Activated CD4-positive, alpha-beta T cell treated with anti-CD3 and anti-CD28 coated beads, Interleukin-10, Interleukin-2, amounts not matched to agents 100 ng/mL and 50 ng/mL, durations not matched to agents 16 hours and 8 hours (primary cell): Measurements from ENCODE around the gene PRDM16.

Experiments
- DNase-seq: peaks from one replicate; pipeline ENCODE4 v3.0.0-alpha.2; 2020

PRDM16 gene

GRCh38 chr1:3330771-3331245 is 261.8 kb downstream of the PRDM16 start:
- no peak for DNase-seq

GRCh38 chr1:3331564-3331963 is 262.6 kb downstream of the PRDM16 start:
- DNase-seq: no peak

- DNase-seq: no peak
Measured at GRCh38 chr1:3332043-3332442, 263.0 kb downstream of the PRDM16 start.

- DNase-seq: no peak
Measured at GRCh38 chr1:3332662-3333061, 263.7 kb downstream of the PRDM16 start.

DNA sequence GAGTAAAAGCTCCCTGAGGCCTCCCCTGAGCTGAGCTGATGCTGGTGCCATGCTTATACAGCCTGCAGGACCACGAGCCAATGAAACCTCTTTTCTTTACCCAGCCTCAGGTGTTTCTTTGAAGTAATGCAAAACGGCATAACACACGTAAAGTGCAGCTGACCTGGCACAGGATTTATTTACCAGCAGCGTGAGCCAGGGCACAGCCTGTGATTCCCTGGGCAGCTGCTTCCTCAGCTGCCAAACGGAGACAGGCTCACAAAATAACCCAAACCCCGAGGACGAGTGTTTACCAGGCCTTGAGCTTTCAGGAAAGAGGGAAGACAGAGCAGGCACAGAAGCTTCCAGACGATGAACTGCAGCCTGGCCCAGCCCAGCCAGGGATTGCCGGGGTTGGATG is 264.9 kb downstream of the PRDM16 start:
- DNase-seq: no peak

DNA sequence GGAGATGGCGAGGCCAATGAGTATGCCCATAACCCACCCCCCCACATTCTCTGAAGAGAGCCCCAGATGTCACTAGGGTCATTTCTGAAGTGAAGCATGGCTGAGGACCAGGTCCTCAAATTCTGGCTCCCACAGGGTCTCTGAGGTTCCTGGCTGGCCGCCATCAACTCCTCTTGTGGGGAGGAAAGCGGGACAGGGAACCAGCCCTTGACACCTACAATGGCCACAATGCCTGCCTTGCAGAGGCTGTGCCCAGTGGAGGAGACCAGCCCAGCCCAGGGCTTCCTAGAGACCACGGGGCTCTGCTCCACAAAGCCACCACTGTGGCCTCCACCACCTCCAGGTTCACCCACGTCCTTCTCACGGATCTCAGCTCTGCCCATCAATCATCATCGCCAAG is 265.4 kb downstream of the PRDM16 start:
- DNase-seq: no peak

GRCh38 chr1:3335754-3336640 is 267.0 kb downstream of the PRDM16 start:
- no peak for DNase-seq

GRCh38 chr1:3336641-3337630 is 267.9 kb downstream of the PRDM16 start:
- no peak for DNase-seq

DNA sequence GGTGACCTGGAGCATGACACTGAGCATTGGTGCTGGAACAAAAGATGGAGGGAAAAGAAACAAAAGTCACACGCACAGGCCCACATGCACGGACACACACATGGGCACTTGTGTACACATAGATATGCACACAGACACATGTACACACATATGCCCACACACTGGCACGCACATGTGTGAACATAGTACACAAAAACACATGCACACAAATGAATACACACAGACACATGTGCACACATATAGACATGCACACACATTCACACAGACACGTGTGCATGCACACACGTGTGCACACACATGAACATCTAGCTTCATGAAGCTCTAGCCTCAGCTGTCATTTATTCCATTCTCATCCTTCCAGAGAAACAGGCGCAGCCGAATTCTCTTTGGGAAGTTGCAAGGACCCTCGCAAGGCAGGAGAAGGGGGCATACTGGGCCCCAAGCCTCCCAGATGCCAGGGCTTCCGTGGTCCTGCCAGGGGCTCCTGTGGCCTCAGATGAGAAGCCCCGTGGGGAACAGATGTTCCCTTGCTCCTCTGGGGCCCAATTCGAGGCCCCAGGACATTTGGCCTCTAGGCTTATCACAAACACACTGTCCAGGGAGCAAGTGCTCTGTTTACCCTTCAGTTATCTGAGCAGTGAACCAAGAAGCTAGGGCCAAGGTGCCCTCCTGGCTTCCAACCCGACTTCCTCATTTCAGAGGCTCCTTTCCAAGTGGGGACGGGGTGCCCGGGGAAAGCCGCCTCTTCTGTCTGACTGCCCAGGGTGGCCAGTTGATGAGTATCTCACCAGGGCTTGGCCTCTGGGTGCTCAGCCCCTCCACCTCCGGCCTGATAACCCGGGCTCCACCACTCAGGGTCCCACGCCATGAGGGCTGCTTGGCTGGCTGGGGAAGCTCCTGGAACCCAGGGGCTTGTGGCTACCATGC is 269.1 kb downstream of the PRDM16 start:
- DNase-seq: no peak

DNA sequence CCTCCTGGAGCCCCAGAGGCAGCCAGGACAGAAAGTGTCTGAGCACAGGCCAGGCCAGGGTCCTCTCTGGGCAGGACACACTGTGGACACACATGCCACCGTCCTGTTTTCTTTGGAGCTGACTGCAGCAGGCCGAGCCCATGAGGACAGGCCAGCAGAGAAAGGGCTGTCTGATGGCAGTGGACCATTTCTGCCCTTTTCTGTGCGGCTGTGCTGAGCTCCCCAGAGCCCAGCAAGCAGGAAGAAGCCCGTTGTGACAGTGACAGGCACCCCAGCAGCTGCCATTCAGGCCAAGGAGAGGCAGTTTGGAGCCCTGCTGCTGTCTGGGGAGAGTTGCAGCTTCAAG is 269.7 kb downstream of the PRDM16 start:
- DNase-seq: no peak

GRCh38 chr1:3339856-3340255 is 270.9 kb downstream of the PRDM16 start:
- no peak for DNase-seq

DNA sequence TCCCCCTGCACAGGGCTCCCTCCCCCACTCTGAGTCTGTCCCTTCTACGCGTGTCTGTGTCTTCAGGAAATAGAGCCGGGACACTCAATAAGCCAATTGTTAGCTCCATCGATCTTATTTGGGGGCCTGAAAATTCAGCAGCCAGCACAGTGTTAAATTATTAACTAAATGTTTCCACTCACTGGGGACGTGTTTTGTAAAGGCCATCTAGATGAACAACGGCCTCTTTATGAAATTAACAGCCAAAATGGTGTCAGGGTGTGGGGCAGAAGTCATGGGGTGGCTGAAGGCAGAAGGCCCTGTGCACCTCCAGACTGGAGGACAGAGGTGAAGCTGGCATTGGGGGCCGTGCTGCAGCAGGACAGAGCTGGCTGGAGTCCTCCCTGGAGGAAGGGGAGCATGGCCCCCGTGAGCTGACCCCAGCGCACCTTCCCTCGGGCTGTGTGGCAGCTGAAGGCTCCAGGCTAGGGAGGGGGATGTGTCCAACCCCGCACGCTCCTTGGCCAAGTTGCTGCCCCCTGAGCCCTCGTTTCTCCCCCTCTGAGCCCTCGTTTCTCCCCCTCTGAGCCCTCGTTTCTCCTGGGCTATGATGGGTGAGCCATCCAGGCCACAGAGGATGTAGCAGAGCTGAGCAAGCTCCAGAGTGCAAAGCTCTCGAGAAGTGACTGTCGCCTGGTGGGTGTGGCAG is 271.7 kb downstream of the PRDM16 start:
- DNase-seq: no peak

GRCh38 chr1:3341236-3341994 is 272.4 kb downstream of the PRDM16 start:
- DNase-seq: no peak

DNA sequence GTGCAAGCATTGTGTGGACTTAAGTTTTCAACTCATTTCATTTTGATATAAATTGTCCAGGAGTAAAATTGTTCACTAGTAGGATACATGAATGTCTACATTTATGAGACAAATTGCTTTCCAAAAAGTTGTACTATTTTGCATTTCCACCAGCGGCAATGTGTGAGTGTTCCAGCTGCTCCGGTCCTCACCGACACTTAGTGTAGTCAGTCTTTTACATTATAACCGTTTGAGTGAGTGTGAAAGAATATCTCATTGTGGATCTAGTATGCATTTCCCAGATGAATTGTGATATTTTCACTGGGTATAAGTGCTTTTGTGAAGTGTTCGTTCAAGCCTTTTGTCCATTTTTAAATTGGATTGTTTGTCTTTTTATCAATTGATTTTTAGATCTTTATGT is 274.0 kb downstream of the PRDM16 start:
- DNase-seq: no peak

DNA sequence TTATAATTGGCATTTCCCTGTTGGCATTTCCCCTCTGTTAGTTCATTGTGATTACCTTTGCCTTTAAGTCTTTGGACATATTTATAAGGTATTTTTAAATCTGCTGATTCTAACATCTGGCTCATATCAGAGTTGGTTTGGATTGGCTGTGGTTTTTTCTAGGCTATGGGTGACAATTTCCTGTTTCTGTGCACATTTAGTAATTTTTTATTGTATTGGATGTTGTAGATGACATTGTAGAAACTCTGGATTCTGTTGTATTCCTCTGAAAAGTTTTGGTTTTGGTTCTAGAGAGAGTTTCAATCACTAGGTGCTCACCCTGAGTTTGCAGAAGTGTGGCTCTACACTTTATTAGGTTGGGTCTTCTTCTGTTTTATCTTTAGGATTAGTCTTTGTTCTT is 275.4 kb downstream of the PRDM16 start:
- DNase-seq: no peak

DNA sequence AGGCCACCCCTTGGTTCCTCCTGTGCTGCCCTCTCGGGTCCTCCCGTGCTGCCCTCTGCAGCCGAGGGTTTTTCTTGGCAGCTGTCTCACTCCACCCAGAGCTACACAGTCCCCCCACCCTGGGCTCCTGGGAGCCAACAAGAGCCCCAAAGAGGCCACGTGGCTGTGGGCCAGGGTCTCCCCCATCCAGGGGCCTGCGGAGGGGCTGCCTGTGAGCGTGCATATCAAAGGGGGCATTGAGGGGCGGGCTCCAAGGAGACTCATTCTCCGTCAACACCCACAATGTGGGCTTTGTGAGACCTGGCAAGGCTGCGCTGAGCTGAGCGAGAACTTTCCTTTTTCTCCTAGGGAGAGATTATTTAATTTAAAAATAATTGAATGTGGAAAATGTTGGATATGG is 276.8 kb downstream of the PRDM16 start:
- no peak for DNase-seq

DNA sequence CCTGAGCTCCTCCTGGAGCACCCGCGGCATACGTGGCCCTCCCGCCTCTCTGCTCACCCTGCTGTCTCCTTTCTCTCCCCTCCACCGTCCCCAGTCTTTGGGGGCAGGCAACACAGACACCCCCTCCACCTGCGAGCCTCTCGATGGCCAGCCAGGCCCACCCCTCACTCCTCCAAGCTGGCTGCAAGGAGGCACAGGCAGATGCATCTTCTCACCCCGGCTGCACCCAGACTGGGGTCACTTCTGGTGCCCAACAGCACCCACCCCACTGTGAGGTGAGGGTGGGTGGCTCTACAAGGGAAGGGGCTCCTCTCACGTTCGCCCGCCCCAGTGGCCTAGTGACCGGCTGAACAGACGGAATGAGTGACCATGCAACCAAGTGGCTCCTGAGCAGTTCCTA is 277.5 kb downstream of the PRDM16 start:
- no peak for DNase-seq

GRCh38 chr1:3347257-3348020 is 278.4 kb downstream of the PRDM16 start:
- no peak for DNase-seq

DNA sequence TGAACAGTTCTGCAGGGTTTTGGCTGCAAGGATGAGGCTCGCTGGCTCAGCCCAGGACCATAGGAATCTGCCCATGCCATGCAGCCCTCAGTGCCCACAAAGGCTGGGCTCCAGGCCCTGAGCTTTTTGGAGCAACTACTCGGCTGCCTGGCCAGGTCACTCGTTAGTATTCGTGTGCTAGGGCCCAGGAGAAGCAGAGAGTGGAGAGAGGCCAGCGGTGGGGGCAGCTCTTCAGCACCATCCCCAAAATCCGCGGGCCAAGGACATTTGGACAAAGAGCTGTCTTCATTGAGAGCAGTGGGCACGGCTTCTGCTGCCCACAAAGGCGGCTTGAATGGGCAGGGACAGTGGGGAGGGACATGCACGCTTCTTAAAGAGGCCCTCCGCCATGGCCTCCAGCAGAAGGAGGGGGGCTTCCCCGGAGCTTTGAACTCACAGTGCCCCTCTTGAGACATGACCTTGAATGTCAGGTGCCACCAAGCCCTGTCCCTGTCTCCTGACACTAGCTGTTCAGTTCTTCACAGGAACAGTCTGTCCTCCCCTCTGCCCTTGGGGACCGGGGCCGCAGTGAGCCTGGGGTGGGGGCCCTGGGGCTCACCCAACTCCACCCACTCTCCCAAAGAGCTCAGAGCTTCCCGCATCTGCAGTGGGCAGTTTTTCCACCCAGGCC is 279.3 kb downstream of the PRDM16 start:
- DNase-seq: no peak
